Measurements from ENCODE around the gene S100A16.
"Not testable (repeated sequence)": the region's sequence is repeated elsewhere in the genome, so short reads cannot be mapped to it uniquely, and the experiment has no call there.

S100A16 gene

GRCh38 chr1:153615406-153615805 lies 2.5 kb upstream of the S100A16 start:
- no peak for DNase-seq (ENCODE audit: low read depth, low spot score)

DNA sequence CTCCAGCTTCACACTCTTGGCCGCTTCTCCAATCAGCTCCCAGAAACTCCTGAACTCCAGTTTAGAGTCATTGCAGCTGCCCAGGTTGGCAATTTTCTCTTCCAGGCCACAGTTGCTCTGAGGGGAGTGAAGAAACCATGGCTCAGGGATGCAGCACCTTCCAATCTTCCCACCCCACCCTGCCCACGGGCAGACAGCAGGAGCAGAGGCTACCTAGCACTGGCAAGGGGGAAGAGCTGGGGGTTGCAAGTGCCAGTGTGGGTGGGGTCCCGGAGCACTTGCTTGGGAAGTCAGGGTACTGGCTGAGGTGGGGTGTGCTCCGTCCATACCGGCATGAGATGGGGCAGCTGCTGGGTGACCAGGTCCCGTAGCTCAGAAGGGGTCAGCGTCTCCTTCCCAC lies 2.0 kb upstream of the S100A16 start:
- DNase-seq (ENCODE audit: low read depth, low spot score) = no peak

- DNase-seq (ENCODE audit: low read depth, low spot score) = no peak
Observed at GRCh38 chr1:153614189-153614900, 1.4 kb upstream of the S100A16 start.

GRCh38 chr1:153613406-153613805 lies 469 bp upstream of the S100A16 start:
- DNase-seq (ENCODE audit: low read depth, low spot score) = no peak

GRCh38 chr1:153612111-153612754 lies 704 bp downstream of the S100A16 start:
- no peak for DNase-seq (ENCODE audit: low read depth, low spot score)

- DNase-seq (ENCODE audit: low read depth, low spot score) = no peak
Observed at GRCh38 chr1:153611356-153611755, 1.6 kb downstream of the S100A16 start.

DNA sequence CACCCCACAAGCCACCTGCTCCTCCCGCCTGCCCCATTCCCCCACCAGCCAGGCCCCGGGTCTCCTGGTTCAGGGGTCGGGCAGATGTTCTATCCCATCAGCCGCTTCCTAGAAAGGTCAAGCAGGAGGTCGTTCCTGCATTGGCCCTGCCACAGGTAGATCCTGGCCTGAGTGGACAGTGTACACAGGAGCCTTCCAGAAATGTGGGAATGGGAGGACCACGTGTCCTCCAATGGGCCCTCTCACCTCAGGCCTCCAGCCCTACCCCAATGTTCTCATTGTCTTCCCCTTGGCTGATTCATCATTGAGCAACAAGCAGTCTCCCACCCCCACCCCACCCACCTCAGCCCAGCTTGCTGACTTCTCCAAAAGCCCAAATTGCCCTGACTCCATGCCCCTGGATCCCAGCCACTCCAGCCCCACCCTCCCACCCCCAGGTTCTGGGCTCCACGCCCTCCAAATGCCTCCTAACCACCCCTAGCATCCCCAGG lies 2.1 kb downstream of the S100A16 start:
- DNase-seq (ENCODE audit: low read depth, low spot score) = no peak

- DNase-seq (ENCODE audit: low read depth, low spot score) = peak; percentile 80
Observed at GRCh38 chr1:153610334-153610733, 2.6 kb downstream of the S100A16 start.

DNA sequence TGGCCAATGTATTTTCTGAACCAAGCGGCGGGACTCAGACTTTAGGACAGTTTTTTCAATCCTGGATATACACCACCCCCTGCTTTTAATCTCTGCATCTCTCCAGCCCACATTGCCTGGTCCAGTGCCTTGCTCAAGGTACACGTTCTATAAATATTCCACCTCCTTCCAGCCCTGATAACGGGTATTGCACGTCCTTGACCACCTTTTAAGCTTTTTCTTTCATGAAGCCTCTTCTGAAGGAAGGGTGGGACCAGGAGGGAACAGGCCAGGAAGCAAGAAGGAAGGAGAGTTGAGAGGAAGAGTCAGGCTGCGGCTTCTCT lies 3.4 kb downstream of the S100A16 start:
- DNase-seq (ENCODE audit: low read depth, low spot score) = no peak

GRCh38 chr1:153608742-153609584 lies 4.0 kb downstream of the S100A16 start:
- peak; percentile 90 for DNase-seq (ENCODE audit: low read depth, low spot score)

- DNase-seq (ENCODE audit: low read depth, low spot score) = peak; percentile 70
Observed at GRCh38 chr1:153608089-153608682, 4.8 kb downstream of the S100A16 start.

DNA sequence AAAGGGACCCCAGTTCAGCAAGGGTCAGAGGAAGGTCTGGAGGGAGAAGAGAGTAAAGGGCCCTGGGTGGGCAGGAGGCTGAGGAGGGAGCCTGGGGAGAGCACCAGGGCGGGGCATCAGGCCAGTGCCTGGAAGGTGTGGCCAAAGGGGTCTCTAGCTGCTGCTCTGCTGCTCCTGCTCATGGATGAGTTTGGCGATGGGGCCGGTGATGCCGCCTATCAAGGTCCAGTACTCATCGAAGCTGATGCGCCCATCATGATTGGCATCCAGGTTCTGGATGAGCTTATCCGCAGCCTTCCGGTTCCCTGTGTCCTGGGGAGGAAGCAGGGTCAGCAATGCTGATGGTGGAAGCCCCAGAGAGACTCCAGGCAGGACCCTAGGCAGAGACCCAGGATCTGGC lies 5.6 kb downstream of the S100A16 start:
- no peak for DNase-seq (ENCODE audit: low read depth, low spot score)

- DNase-seq (ENCODE audit: low read depth, low spot score) = no peak
Observed at GRCh38 chr1:153606194-153606593, 6.7 kb downstream of the S100A16 start.

DNA sequence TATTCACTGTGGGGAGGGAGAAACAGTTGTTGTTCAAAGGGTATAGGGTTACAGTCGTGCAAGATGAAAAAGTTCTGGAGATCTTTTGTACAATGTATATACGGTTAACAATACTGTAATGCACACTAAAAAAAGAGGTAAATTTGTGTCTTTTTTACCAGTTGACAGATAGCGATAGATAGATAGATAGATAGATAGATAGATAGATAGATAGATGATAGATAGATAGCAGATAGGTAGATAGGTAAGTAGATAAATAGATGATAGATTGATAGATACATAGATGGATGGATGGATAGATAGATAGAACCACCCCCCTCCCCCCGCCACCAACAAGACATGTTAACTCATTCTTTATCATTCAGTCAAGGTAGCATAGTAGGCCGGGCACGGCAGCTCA lies 10.2 kb downstream of the S100A16 start:
- no peak for DNase-seq (ENCODE audit: low read depth, low spot score)

GRCh38 chr1:153599847-153600246 lies 13.1 kb downstream of the S100A16 start:
- DNase-seq (ENCODE audit: low read depth, low spot score) = no peak

DNA sequence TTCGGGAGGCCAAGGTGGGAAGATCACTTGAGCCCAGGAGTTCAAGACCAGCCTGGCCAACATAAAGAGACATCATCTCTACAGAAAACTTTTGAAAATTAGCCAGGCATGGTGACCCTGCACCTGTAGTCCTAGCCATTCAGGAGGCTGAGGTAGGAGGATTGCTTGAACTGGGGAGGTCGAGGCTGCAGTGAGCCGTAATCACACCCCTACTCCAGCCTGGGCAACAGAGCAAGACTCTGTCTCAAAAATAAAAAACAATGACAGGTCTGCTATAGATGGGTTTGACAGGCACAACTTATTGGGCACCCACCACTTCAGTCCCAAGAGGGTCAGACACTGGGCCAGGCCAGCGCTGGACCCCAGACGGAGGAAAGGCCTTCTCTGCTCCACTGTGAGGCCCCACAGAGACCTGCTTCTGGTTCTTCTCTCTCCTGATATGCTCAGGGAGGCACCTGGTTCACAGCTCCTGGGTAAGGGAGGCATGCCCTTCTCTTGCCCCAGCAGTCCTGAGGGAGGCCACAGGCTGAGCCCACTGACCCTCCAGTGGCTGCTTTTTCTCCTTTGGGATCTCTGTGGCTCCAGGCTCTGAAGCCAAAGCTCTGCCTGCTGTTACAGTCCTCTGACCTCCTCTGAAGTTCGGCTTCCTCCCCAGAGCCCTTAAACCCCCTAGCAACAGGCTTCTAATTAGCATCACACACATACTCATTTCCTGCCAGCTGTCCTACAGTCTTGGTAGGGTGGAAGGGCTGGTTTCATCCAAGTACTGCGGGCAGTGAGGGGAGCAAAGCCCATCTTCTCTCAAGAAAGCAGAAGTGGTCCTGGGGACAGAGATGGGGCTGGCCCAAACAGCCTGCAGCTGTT lies 14.4 kb downstream of the S100A16 start:
- DNase-seq (ENCODE audit: low read depth, low spot score) = peak; percentile 83

DNA sequence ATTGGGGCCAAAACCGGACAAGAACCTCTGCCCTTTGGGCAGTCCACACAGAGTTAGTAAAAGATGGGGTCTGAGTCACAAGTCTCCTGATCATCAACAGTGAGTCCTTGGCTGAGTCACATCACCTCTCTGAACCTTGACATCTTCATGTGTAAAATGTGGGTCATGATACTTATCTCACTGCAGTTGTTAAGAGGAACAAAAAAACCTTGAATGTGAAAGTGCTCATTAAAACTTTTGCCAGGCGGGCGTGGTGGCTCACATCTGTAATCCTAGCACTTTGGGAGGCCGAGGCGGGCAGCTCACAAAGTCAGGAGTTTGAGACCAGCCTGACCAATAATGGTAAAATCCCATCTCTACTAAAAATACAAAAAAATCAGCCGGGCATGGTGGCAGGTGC lies 15.7 kb downstream of the S100A16 start:
- DNase-seq (ENCODE audit: low read depth, low spot score) = no peak

DNA sequence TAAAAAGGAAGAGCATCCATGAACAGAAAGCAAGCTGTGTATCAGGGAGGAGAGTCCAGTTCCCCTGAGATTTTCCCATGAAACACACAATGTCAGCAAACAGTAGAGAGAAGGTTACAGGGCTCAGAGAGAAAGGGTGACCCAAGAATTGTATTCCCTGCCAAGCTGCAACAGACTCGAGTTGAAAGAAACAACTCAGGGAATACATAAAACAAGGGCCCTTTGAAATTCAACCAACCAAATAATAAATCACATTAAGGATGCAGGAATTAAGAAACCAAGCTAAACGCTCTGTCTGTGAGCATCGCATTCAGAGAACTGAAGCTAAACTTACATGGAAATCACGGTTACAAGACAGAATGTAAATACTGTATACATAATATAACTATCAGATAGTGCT lies 20.2 kb downstream of the S100A16 start:
- no peak for DNase-seq (ENCODE audit: low read depth, low spot score)

DNA sequence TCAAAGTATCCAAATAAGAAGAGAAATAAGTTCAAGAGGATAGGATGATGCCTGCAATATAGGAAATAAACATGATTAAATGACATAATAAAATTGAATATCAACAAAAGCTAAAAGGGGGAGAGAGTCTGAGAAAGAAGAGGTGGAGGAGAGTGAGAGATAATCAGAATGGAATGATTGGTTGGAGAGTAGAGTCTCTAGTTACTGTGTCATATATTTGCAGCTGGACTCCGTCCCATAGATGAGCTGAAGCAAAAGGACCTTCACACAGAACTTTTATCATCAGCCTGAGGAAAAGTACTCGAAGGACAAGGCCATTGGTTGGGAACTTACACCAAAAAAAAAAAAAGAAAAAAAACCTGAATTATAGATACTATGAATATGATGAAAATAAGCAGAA lies 24.5 kb downstream of the S100A16 start:
- no peak for DNase-seq (ENCODE audit: low read depth, low spot score)

DNA sequence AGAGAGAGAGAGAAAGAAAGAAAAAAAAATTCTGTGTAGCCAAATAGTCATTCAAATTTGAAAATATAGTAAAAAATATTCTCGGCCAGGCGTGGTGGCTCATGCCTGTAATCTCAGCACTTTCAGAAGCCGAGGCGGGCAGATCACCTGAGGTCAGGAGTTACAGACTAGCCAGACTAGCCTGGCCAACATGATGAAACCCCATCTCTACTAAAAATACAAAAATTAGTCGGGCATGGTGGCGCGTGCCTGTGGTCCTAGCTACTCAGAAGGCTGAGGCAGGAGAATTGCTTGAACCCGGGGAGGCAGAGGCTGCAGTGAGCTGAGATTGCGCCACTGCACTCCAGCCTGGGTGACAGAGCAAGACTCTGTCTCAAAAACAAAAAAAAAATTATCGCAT lies 24.9 kb downstream of the S100A16 start:
- DNase-seq (ENCODE audit: low read depth, low spot score) = not testable (repeated sequence)

GRCh38 chr1:153587314-153587713 lies 25.6 kb downstream of the S100A16 start:
- DNase-seq (ENCODE audit: low read depth, low spot score) = peak; percentile 43

Measured in ELF-1 (cell line).